ENCODE measurements around the gene ARHGEF4. TPM values are rescaled to one million over a fixed set of nuclear protein-coding genes. Genes with fewer than 3 reads are reported as not detected.

The ARHGEF4 gene
- total RNA-seq, 1 donor from 2014 or later, result 11.1 TPM

DNA sequence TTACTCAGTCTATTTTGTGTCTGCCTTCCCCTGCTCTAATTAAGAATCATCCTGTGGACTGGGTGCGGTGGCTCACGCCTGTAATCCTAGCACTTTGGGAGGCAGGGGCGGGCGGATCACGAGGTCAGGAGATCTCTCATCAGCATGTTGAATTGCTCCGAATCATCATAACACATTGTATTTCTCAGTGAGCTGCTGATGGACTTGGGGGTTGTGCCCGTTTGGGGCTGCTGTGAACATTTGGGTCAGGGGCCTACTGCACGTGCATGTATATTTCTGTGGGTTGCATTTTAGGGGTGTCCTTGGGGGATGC, 84.4 kb downstream of the ARHGEF4 start:
- no peak overlapping the region for H3K4me3 ChIP-seq
- H3K27me3 ChIP-seq, result peaks cover 16% of the 10 kb centered on the region
- TF ChIP-seq, protein P1, sequence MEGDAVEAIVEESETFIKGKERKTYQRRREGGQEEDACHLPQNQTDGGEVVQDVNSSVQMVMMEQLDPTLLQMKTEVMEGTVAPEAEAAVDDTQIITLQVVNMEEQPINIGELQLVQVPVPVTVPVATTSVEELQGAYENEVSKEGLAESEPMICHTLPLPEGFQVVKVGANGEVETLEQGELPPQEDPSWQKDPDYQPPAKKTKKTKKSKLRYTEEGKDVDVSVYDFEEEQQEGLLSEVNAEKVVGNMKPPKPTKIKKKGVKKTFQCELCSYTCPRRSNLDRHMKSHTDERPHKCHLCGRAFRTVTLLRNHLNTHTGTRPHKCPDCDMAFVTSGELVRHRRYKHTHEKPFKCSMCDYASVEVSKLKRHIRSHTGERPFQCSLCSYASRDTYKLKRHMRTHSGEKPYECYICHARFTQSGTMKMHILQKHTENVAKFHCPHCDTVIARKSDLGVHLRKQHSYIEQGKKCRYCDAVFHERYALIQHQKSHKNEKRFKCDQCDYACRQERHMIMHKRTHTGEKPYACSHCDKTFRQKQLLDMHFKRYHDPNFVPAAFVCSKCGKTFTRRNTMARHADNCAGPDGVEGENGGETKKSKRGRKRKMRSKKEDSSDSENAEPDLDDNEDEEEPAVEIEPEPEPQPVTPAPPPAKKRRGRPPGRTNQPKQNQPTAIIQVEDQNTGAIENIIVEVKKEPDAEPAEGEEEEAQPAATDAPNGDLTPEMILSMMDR (IDR thresholded peaks at IDR 0.05), result no peak
- no peaks in the 10 kb centered on the region for H3K36me3 ChIP-seq
- no peak overlapping the region for H3K27ac ChIP-seq
- intact Hi-C loops (cut with DNase I), result no loop called here
- no peaks in the 10 kb centered on the region for H3K9me3 ChIP-seq
- ATAC-seq (no peak), DNase-seq (no peak)
- no peaks in the 10 kb centered on the region for H3K4me1 ChIP-seq

DNA sequence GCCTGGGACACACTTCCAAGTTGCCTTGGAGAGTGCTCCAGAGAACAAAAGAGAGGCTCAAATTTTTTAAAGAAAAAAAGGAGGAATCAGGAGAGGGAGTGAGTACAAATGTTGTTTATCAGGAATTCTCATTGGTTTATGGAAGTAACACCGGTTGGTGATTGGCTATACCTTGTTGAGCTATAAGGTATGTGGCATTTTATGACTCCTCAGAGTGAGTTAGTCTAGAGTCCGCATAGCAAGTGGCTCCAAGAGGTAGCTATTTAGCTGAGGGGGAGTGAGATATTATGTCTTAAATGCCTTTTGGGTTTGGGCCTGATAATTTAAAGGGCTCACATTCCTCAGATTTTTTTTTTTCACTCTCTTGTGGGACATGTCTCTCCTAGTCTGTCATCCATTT, 85.7 kb downstream of the ARHGEF4 start:
- DNase-seq (no peak), ATAC-seq (no peak)
- no peak overlapping the region for H3K27ac ChIP-seq
- TF ChIP-seq, protein P1 (IDR thresholded peaks at IDR 0.05), result no peak
- no peaks in the 10 kb centered on the region for H3K9me3 ChIP-seq
- intact Hi-C loops (cut with DNase I), result no loop called here
- no peaks in the 10 kb centered on the region for H3K36me3 ChIP-seq
- no peak overlapping the region for H3K4me3 ChIP-seq
- no peaks in the 10 kb centered on the region for H3K4me1 ChIP-seq
- peaks cover 4% of the 10 kb centered on the region for H3K27me3 ChIP-seq

DNA sequence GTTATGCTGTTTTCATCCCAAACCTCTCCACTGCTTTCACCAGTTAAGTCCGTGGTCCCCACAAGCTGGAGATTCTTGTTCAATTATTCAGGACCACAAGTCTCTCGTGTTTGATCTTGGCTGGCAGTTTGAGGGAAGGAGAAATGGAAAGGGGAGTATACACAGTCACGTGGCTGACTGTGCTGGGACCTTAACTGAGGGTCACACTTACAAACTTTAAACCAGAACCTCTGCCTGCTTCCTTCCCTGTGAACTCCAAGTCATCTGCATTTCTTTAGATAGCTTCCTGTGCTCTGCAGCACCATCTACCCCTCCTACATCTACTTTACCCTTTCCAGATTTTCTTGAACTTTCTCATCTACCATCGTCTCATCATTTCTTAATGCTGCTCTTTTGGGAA, 91.7 kb downstream of the ARHGEF4 start:
- TF ChIP-seq, protein P1 (IDR thresholded peaks at IDR 0.05), result no peak
- Histone ChIP-seq H3K4me3 (no peak overlapping the region), H3K27ac (no peak overlapping the region), H3K36me3 (no peaks in the 10 kb centered on the region), H3K4me1 (no peaks in the 10 kb centered on the region), H3K27me3 (no peaks in the 10 kb centered on the region), H3K9me3 (no peaks in the 10 kb centered on the region)
- ATAC-seq, result no peak
- intact Hi-C loops (cut with DNase I), result no loop called here
- no peak for DNase-seq

DNA sequence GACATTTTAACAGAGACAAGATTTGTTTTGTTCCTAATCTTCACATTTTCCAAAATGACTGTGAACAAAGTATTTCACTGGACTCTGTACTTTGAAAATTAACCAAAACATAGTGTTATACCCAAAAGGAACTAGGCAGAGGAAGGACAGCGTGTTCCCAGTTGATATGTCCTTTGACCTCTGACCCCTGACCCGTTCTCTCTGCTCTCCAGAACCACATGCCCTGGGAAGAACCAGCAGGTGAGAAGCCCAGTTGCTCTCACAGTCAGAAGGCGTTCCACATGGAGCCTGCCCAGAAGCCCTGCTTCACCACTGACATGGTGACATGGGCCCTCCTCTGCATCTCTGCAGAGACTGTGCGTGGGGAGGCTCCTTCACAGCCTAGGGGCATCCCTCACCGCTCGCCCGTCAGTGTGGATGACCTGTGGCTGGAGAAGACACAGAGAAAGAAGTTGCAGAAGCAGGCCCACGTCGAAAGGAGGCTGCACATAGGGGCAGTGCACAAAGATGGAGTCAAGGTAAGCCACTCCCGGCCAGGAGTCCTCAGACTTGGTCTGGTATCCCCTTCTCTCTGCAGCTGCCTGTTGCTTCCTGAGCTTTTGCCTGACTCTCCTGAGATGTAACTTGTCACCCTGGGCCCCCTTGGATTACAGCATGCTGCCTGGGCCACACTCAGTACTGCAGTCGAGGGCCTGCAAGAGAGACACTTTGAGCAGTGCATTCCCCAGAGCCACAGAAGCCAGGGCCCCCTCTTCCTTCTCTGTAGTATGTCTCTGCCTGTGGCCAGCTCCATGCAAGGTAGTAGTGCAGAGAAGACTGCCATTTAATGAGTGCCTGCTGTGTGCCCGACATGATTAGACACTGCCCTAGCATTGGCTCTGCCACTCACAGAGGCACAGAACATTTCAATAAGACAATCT, 94.3 kb downstream of the ARHGEF4 start:
- DNase-seq (no peak), ATAC-seq (peak; percentile 33)
- Histone ChIP-seq H3K27ac (no peak overlapping the region), H3K4me3 (no peak overlapping the region), H3K36me3 (no peaks in the 10 kb centered on the region), H3K9me3 (no peaks in the 10 kb centered on the region), H3K27me3 (no peaks in the 10 kb centered on the region), H3K4me1 (no peaks in the 10 kb centered on the region)
- intact Hi-C loops (cut with DNase I), result no loop called here
- TF ChIP-seq, protein P1 (IDR thresholded peaks at IDR 0.05), result no peak

DNA sequence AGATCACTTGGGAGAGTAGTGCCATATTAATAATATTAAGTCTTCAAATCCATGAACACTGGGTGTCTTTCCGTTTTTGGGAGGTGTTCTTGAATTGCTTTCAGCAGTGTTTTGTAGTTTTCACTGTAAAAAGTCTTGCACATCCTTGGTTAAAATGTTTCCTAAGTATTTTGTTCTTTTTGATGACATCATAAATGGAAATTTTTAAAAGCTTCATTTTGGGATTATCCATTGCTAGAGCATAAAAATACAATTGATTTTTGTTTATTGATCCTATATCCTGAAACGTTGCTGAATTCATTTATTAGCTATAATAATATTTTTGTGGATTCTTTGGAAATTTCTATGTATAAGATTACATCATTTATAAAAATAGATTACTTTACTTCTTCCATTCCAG, 96.8 kb downstream of the ARHGEF4 start:
- ATAC-seq (no peak), DNase-seq (no peak)
- Histone ChIP-seq H3K9me3 (no peaks in the 10 kb centered on the region), H3K27ac (no peak overlapping the region), H3K27me3 (no peaks in the 10 kb centered on the region), H3K36me3 (no peaks in the 10 kb centered on the region), H3K4me1 (no peaks in the 10 kb centered on the region), H3K4me3 (no peak overlapping the region)
- TF ChIP-seq, protein P1 (IDR thresholded peaks at IDR 0.05), result no peak
- intact Hi-C loops (cut with DNase I), result no loop called here
